ENCODE measurements around the gene RAMP1.

- TF ChIP-seq POLR2A (IDR thresholded peaks at IDR 0.05) (no peak), CTCF (IDR thresholded peaks at IDR 0.05) (no peak)
Measured at GRCh38 chr2:237932731-237933131, 73.3 kb downstream of the RAMP1 start.
